Measurements from ENCODE around the gene APOBEC3B.

The APOBEC3B gene

GRCh38 chr22:38938221-38938620 lies 43.9 kb upstream of the APOBEC3B start:
- Histone ChIP-seq H3K79me2 (ENCODE audit: insufficient read depth, low read length) (no peaks in the 10 kb centered on the region), H3K9ac (ENCODE audit: low read length) (no peak overlapping the region), H3F3A (ENCODE audit: insufficient read depth, low read length) (no peaks in the 10 kb centered on the region), H3K4me1 (ENCODE audit: insufficient read depth, low read length, severe bottlenecking) (no peaks in the 10 kb centered on the region), H4K20me1 (ENCODE audit: insufficient read depth, low read length) (no peaks in the 10 kb centered on the region), H3K4me3 (ENCODE audit: low read depth, low read length, poor library complexity, severe bottlenecking) (no peak overlapping the region), H3K27ac (ENCODE audit: low read depth, low read length, poor library complexity, severe bottlenecking) (no peak overlapping the region), H3K27me3 (ENCODE audit: insufficient read depth, low read length) (no peaks in the 10 kb centered on the region), H3K36me3 (ENCODE audit: insufficient read depth, low read length) (no peaks in the 10 kb centered on the region), H3K9me2 (ENCODE audit: low read depth, low read length) (no peaks in the 10 kb centered on the region), H3K4me2 (ENCODE audit: low read length) (no peak overlapping the region), H3K9me3 (ENCODE audit: low read length) (no peaks in the 10 kb centered on the region), H2AFZ (ENCODE audit: low read length) (no peak overlapping the region)
- TF ChIP-seq EZH2 (IDR thresholded peaks at IDR 0.05; ENCODE audit: borderline replicate concordance, low read length) = no peak
- no peak for TF ChIP-seq CTCF (IDR thresholded peaks at IDR 0.05; ENCODE audit: low read length)

- Histone ChIP-seq H3K9me3 (ENCODE audit: low read length) (no peaks in the 10 kb centered on the region), H3K36me3 (ENCODE audit: insufficient read depth, low read length) (no peaks in the 10 kb centered on the region), H3K4me1 (ENCODE audit: insufficient read depth, low read length, severe bottlenecking) (no peaks in the 10 kb centered on the region), H3K27me3 (ENCODE audit: insufficient read depth, low read length) (no peaks in the 10 kb centered on the region), H3K4me3 (ENCODE audit: low read depth, low read length, poor library complexity, severe bottlenecking) (no peak overlapping the region), H3K79me2 (ENCODE audit: insufficient read depth, low read length) (no peaks in the 10 kb centered on the region), H3K9ac (ENCODE audit: low read length) (no peak overlapping the region), H3F3A (ENCODE audit: insufficient read depth, low read length) (no peaks in the 10 kb centered on the region), H3K27ac (ENCODE audit: low read depth, low read length, poor library complexity, severe bottlenecking) (no peak overlapping the region), H3K9me2 (ENCODE audit: low read depth, low read length) (no peaks in the 10 kb centered on the region), H3K4me2 (ENCODE audit: low read length) (no peak overlapping the region), H2AFZ (ENCODE audit: low read length) (no peak overlapping the region), H4K20me1 (ENCODE audit: insufficient read depth, low read length) (no peaks in the 10 kb centered on the region)
- no peak for TF ChIP-seq CTCF (IDR thresholded peaks at IDR 0.05; ENCODE audit: low read length)
- TF ChIP-seq EZH2 (IDR thresholded peaks at IDR 0.05; ENCODE audit: borderline replicate concordance, low read length) = no peak
Measured at GRCh38 chr22:38938925-38939324, 43.2 kb upstream of the APOBEC3B start.

- no peaks in the 10 kb centered on the region for H3K27me3 ChIP-seq (ENCODE audit: insufficient read depth, low read length)
- no peaks in the 10 kb centered on the region for H3K9me3 ChIP-seq (ENCODE audit: low read length)
- H3K36me3 ChIP-seq (ENCODE audit: insufficient read depth, low read length) = no peaks in the 10 kb centered on the region
- no peak overlapping the region for H3K4me3 ChIP-seq (ENCODE audit: low read depth, low read length, poor library complexity, severe bottlenecking)
- H3K27ac ChIP-seq (ENCODE audit: low read depth, low read length, poor library complexity, severe bottlenecking) = no peak overlapping the region
- H2AFZ ChIP-seq (ENCODE audit: low read length) = no peak overlapping the region
- no peaks in the 10 kb centered on the region for H3F3A ChIP-seq (ENCODE audit: insufficient read depth, low read length)
- no peaks in the 10 kb centered on the region for H3K79me2 ChIP-seq (ENCODE audit: insufficient read depth, low read length)
- H3K4me1 ChIP-seq (ENCODE audit: insufficient read depth, low read length, severe bottlenecking) = no peaks in the 10 kb centered on the region
- H3K9ac ChIP-seq (ENCODE audit: low read length) = no peak overlapping the region
- TF ChIP-seq CTCF (IDR thresholded peaks at IDR 0.05; ENCODE audit: low read length) = no peak
- no peak for TF ChIP-seq EZH2 (IDR thresholded peaks at IDR 0.05; ENCODE audit: borderline replicate concordance, low read length)
- H3K4me2 ChIP-seq (ENCODE audit: low read length) = no peak overlapping the region
- no peaks in the 10 kb centered on the region for H3K9me2 ChIP-seq (ENCODE audit: low read depth, low read length)
- H4K20me1 ChIP-seq (ENCODE audit: insufficient read depth, low read length) = no peaks in the 10 kb centered on the region
Measured at GRCh38 chr22:38940811-38941384, 41.2 kb upstream of the APOBEC3B start.

All from OCI-LY1 (cell line).